Measurements from ENCODE around the gene HDLBP.
A peak's percentile ranks its signal among the peaks of the same experiment; 100 is the strongest.

HDLBP gene

GRCh38 chr2:241275910-241276309 lies 39.6 kb downstream of the HDLBP start:
- no peak for DNase-seq (ENCODE audit: low spot score)

GRCh38 chr2:241275504-241275903 lies 40.0 kb downstream of the HDLBP start:
- DNase-seq (ENCODE audit: low spot score) = no peak

GRCh38 chr2:241274127-241274526 lies 41.3 kb downstream of the HDLBP start:
- no peak for DNase-seq (ENCODE audit: low spot score)

- no peak for DNase-seq (ENCODE audit: low spot score)
These were observed 42.1 kb downstream of the HDLBP start for GRCh38 chr2:241273210-241274020.

GRCh38 chr2:241272303-241273209 lies 42.9 kb downstream of the HDLBP start:
- peak; percentile 82 for DNase-seq (ENCODE audit: low spot score)

- DNase-seq (ENCODE audit: low spot score) = peak; percentile 64
These were observed 43.7 kb downstream of the HDLBP start for GRCh38 chr2:241271706-241272302.

GRCh38 chr2:241270531-241270930 lies 44.9 kb downstream of the HDLBP start:
- no peak for DNase-seq (ENCODE audit: low spot score)

GRCh38 chr2:241269707-241270520 lies 45.6 kb downstream of the HDLBP start:
- no peak for DNase-seq (ENCODE audit: low spot score)

GRCh38 chr2:241268716-241269445 lies 46.6 kb downstream of the HDLBP start:
- DNase-seq (ENCODE audit: low spot score) = no peak

GRCh38 chr2:241268306-241268705 lies 47.2 kb downstream of the HDLBP start:
- no peak for DNase-seq (ENCODE audit: low spot score)

- no peak for DNase-seq (ENCODE audit: low spot score)
These were observed 48.0 kb downstream of the HDLBP start for GRCh38 chr2:241267249-241268067.

- no peak for DNase-seq (ENCODE audit: low spot score)
These were observed 50.0 kb downstream of the HDLBP start for GRCh38 chr2:241265506-241265905.

GRCh38 chr2:241263061-241263460 lies 52.4 kb downstream of the HDLBP start:
- DNase-seq (ENCODE audit: low spot score) = no peak

- no peak for DNase-seq (ENCODE audit: low spot score)
These were observed 53.8 kb downstream of the HDLBP start for GRCh38 chr2:241261628-241262027.

- DNase-seq (ENCODE audit: low spot score) = no peak
These were observed 54.6 kb downstream of the HDLBP start for GRCh38 chr2:241260911-241261310.

GRCh38 chr2:241258505-241259280 lies 56.8 kb downstream of the HDLBP start:
- no peak for DNase-seq (ENCODE audit: low spot score)

- no peak for DNase-seq (ENCODE audit: low spot score)
These were observed 57.9 kb downstream of the HDLBP start for GRCh38 chr2:241257419-241258032.

- DNase-seq (ENCODE audit: low spot score) = no peak
These were observed 59.3 kb downstream of the HDLBP start for GRCh38 chr2:241256168-241256545.

Measured in iPS-NIHi11 (cell line).